Small intestine (tissue), 7 donors: Measurements from ENCODE around the gene PPP6R2. TPM values are rescaled to one million over a fixed set of nuclear protein-coding genes. Genes with fewer than 3 reads are reported as not detected.
"Not testable (repeated sequence)": the region's sequence is repeated elsewhere in the genome, so short reads cannot be mapped to it uniquely, and the experiment has no call there.

Experiments used
- DNase-seq, 2 donors: peaks; one replicate each; pipeline versions ENCODE4 v3.0.0 to v3.0.0-alpha.2; 2013
- FAIRE-seq: peaks from 2 replicates; lab custom pipeline; 2012; peaks lifted over from hg19 to GRCh38; lab: Jason Lieb, UNC
- H3K27ac ChIP-seq, 3 donors: one replicate each; pipeline ENCODE4 v1.5.1; 2013; ENCODE audit warnings: low read length in 2 of 3, mild to moderate bottlenecking in 2 of 3, control low read depth in 1 of 3, inconsistent platforms in 1 of 3, low read depth in 1 of 3, moderate library complexity in 1 of 3
- H3K27me3 ChIP-seq, 3 donors: one replicate each; pipeline ENCODE4 v1.6.1; 2013; ENCODE audit warnings: low read length in 3 of 3, inconsistent platforms in 1 of 3; ENCODE audit not compliant: control insufficient read depth in 3 of 3, insufficient read depth in 3 of 3
- H3K36me3 ChIP-seq, 3 donors: one replicate each; pipeline ENCODE4 v1.6.1; 2013; ENCODE audit warnings: low read length in 3 of 3, inconsistent platforms in 1 of 3, low read depth in 1 of 3, mild to moderate bottlenecking in 1 of 3, moderate library complexity in 1 of 3; ENCODE audit not compliant: control insufficient read depth in 3 of 3, insufficient read depth in 2 of 3
- H3K4me1 ChIP-seq, 3 donors: one replicate each; pipeline ENCODE4 v1.6.1; 2013; ENCODE audit warnings: low read length in 2 of 3, inconsistent platforms in 1 of 3, low read depth in 1 of 3, mild to moderate bottlenecking in 1 of 3, moderate library complexity in 1 of 3; ENCODE audit not compliant: control insufficient read depth in 3 of 3, insufficient read depth in 2 of 3
- H3K4me3 ChIP-seq, 3 donors: one replicate each; pipeline ENCODE4 v1.5.1; 2013; ENCODE audit warnings: low read length in 3 of 3, control low read depth in 1 of 3, inconsistent platforms in 1 of 3, low read depth in 1 of 3, mild to moderate bottlenecking in 1 of 3, moderate library complexity in 1 of 3
- H3K9me3 ChIP-seq, 2 donors: one replicate each; pipeline ENCODE4 v1.6.1; 2013; ENCODE audit warnings: low read depth in 1 of 2, low read length in 1 of 2; ENCODE audit not compliant: control insufficient read depth in 2 of 2, insufficient read depth in 1 of 2
- WGBS, 3 donors: extraction: QIAGEN DNeasy Blood & Tissue Kit; methylation state at CpG; one replicate each; pipeline ENCODE4 v1.1.7; 2013; 5-methylcytosine and 5-hydroxymethylcytosine counted together
- polyA plus RNA-seq, 4 donors: library from polyadenylated mRNA; stranded (reverse) in 3 of 4; unstranded in 1 of 4; fragments of 200-250 nt in 3 of 4; fragments of 120-200 nt in 1 of 4; gene quantifications; one replicate each; pipeline versions ENCODE4 v1.2.1 to v1.2.3, GENCODE V29; 2013
- donor health status: healthy with polysubstance abuse.
- donor health status: control.
- donor health status: control.
- donor health status: Bipolar disorder and iron deficiency.
- donor health status: healthy.

The PPP6R2 gene
- polyA plus RNA-seq, 4 donors: 28.6 to 41.2 (median 38.8) TPM

GRCh38 chr22:50400406-50400805 lies 57.3 kb downstream of the PPP6R2 start:
- Histone ChIP-seq H3K36me3 (peaks cover 2 to 70% (median 3%) of the 10 kb centered on the region in 3 donors), H3K4me1 (peaks cover 0 to 17% (median 2%) of the 10 kb centered on the region in 3 donors), H3K27me3 (no peaks in the 10 kb centered on the region), H3K9me3 (no peaks in the 10 kb centered on the region), H3K4me3 (no peak overlapping the region), H3K27ac (peak overlapping the region in 1 of 3 donors; percentile 76)
- DNase-seq (no peak), FAIRE-seq (no peak)
- 80 to 91% (median 83%) methylated on average over 4 of the region's 4 CpGs for whole genome bisulfite sequencing, 3 donors

- H3K27ac ChIP-seq: no peak overlapping the region
Observed at GRCh38 chr22:50400931-50401330, 57.8 kb downstream of the PPP6R2 start.

GRCh38 chr22:50401907-50402306 lies 58.8 kb downstream of the PPP6R2 start:
- WGBS, 3 donors: 91 to 98% (median 95%) methylated on average over 4 of the region's 4 CpGs
- Histone ChIP-seq H3K4me3 (no peak overlapping the region), H3K4me1 (peaks cover 0 to 11% (median 0%) of the 10 kb centered on the region in 3 donors), H3K27me3 (no peaks in the 10 kb centered on the region), H3K9me3 (no peaks in the 10 kb centered on the region), H3K27ac (no peak overlapping the region), H3K36me3 (peaks cover 2 to 71% (median 4%) of the 10 kb centered on the region in 3 donors)
- FAIRE-seq: no peak
- no peak for DNase-seq

More at GRCh38 chr22:50400931-50401330, 57.8 kb downstream of the PPP6R2 start:
- H3K36me3 ChIP-seq: peaks cover 2 to 69% (median 3%) of the 10 kb centered on the region in 3 donors
- H3K27me3 ChIP-seq: no peaks in the 10 kb centered on the region
- FAIRE-seq (no peak), DNase-seq (no peak)
- no peak overlapping the region for H3K4me3 ChIP-seq
- 96 to 98% (median 98%) methylated on average over 5 of the region's 5 CpGs for WGBS, 3 donors
- peaks cover 0 to 17% (median 2%) of the 10 kb centered on the region in 3 donors for H3K4me1 ChIP-seq
- no peaks in the 10 kb centered on the region for H3K9me3 ChIP-seq

GRCh38 chr22:50403701-50404101 lies 60.6 kb downstream of the PPP6R2 start:
- Histone ChIP-seq H3K36me3 (peaks cover 2 to 75% (median 4%) of the 10 kb centered on the region in 3 donors), H3K4me1 (peaks cover 0 to 3% (median 0%) of the 10 kb centered on the region in 3 donors), H3K4me3 (no peak overlapping the region), H3K9me3 (no peaks in the 10 kb centered on the region), H3K27me3 (no peaks in the 10 kb centered on the region), H3K27ac (no peak overlapping the region)
- 39 to 64% (median 61%) methylated on average over 8 of the region's 8 CpGs for WGBS, 3 donors
- FAIRE-seq (no peak), DNase-seq (no peak)

GRCh38 chr22:50406416-50407170 lies 63.5 kb downstream of the PPP6R2 start:
- Histone ChIP-seq H3K9me3 (no peaks in the 10 kb centered on the region), H3K4me1 (no peaks in the 10 kb centered on the region), H3K36me3 (peaks cover 2 to 74% (median 4%) of the 10 kb centered on the region in 3 donors), H3K27me3 (no peaks in the 10 kb centered on the region), H3K27ac (no peak overlapping the region), H3K4me3 (no peak overlapping the region)
- WGBS, 3 donors: 94 to 97% (median 95%) methylated on average over 25 of the region's 25 CpGs
- FAIRE-seq: no peak
- DNase-seq: no peak

GRCh38 chr22:50408311-50408710 lies 65.2 kb downstream of the PPP6R2 start:
- no peaks in the 10 kb centered on the region for H3K9me3 ChIP-seq
- no peaks in the 10 kb centered on the region for H3K4me1 ChIP-seq
- 91 to 98% (median 97%) methylated on average over 12 to 13 of the region's 13 CpGs for WGBS, 3 donors
- H3K27me3 ChIP-seq: no peaks in the 10 kb centered on the region
- H3K4me3 ChIP-seq: no peak overlapping the region
- DNase-seq (no peak), FAIRE-seq (no peak)
- no peak overlapping the region for H3K27ac ChIP-seq
- H3K36me3 ChIP-seq: peaks cover 2 to 67% (median 4%) of the 10 kb centered on the region in 3 donors

GRCh38 chr22:50408954-50409353 lies 65.8 kb downstream of the PPP6R2 start:
- H3K36me3 ChIP-seq: peaks cover 4 to 66% (median 7%) of the 10 kb centered on the region in 3 donors
- not testable (repeated sequence) for FAIRE-seq, H3K27ac ChIP-seq, H3K9me3 ChIP-seq, H3K4me3 ChIP-seq, H3K4me1 ChIP-seq, DNase-seq, H3K27me3 ChIP-seq
- WGBS, 3 donors: 81 to 85% (median 83%) methylated on average over 9 of the region's 9 CpGs

- no peak overlapping the region for H3K4me3 ChIP-seq
- H3K36me3 ChIP-seq: peaks cover 27 to 77% (median 30%) of the 10 kb centered on the region in 3 donors
- DNase-seq (no peak), FAIRE-seq (no peak)
- H3K4me1 ChIP-seq: no peaks in the 10 kb centered on the region
- no peaks in the 10 kb centered on the region for H3K27me3 ChIP-seq
- no peak overlapping the region for H3K27ac ChIP-seq
- 94 to 96% (median 95%) methylated on average over 31 of the region's 31 CpGs for WGBS, 3 donors
- H3K9me3 ChIP-seq: no peaks in the 10 kb centered on the region
Observed at GRCh38 chr22:50414476-50415248, 71.5 kb downstream of the PPP6R2 start.
